T1000 (cell line): ENCODE measurements around the gene HINT1.

Experiments
- DNase-seq: peaks from one replicate; lab custom pipeline; 2025; ENCODE audit warnings: mixed read lengths; lab: John Stamatoyannopoulos, UW

The HINT1 gene

DNA sequence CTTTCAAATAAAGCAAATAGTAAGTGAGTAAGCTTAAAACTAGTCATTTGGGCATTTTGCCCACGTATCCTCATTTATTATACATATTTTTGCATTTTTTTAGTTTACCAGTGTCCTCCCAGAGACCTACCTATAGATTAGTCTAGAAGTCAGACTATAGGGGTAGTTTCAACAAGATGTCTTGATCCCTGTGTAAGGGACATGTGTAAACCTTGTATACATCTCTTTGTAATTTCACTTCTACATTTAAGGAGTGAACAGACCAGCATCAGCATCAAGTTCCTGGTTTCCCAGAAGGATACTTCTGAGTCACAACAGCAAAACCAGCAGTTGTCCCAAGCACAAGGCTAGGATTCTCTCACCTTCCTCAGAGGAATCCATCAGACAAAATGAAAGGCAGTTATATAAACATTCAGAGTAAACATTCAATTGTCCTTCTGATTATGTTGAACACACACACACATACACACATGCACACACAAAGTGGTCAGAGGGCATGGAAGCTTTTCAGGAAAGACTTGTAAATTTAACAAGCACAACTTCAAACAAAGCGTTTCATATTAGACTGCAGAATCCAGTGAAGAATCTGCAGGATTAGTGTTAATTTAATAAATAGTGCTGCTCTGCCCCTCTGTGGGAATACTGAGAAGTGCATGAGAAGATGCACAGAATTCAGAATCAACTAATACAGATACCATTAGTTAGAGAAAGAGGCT lies 55.4 kb downstream of the HINT1 start:
- DNase-seq, result no peak
